Measurements from ENCODE around the gene TEX264.

The TEX264 gene

DNA sequence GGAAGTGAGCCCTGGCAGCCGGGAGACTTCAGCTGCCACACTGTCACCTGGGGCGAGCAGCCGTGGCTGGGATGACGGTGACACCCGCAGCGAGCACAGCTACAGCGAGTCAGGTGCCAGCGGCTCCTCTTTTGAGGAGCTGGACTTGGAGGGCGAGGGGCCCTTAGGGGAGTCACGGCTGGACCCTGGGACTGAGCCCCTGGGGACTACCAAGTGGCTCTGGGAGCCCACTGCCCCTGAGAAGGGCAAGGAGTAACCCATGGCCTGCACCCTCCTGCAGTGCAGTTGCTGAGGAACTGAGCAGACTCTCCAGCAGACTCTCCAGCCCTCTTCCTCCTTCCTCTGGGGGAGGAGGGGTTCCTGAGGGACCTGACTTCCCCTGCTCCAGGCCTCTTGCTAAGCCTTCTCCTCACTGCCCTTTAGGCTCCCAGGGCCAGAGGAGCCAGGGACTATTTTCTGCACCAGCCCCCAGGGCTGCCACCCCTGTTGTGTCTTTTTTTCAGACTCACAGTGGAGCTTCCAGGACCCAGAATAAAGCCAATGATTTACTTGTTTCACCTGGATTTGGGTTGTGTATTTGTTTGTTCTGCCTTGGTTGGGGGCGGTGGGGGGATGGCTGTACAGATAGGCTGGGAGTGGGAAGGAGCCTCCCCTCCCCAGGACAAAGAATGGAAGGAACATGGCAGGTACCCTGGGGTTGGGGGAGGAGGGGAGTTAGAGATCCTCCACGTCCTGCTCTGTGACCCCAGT is 32.9 kb downstream of the TEX264 start:
- no peak for TF ChIP-seq TEAD4 (IDR thresholded peaks at IDR 0.05)
- no peak for TF ChIP-seq YY1 (IDR thresholded peaks at IDR 0.05; ENCODE audit: low read depth)
- no peak for TF ChIP-seq NFIC (IDR thresholded peaks at IDR 0.05)
- no peak for TF ChIP-seq TCF12 (IDR thresholded peaks at IDR 0.05; ENCODE audit: low read depth)
- TF ChIP-seq ZBTB7A (IDR thresholded peaks at IDR 0.05; ENCODE audit: low read depth), result no peak
- TF ChIP-seq EGR1 (IDR thresholded peaks at IDR 0.05), result no peak
- TF ChIP-seq RAD21 (IDR thresholded peaks at IDR 0.05; ENCODE audit: low read depth), result no peak
- TF ChIP-seq CREB1 (IDR thresholded peaks at IDR 0.05; ENCODE audit: low read depth), result no peak
- no peak for TF ChIP-seq USF1 (IDR thresholded peaks at IDR 0.05)
- TF ChIP-seq EP300 (IDR thresholded peaks at IDR 0.05; ENCODE audit: borderline replicate concordance), result no peak
- no peak for TF ChIP-seq MAX (IDR thresholded peaks at IDR 0.05)
- TF ChIP-seq CEBPB (IDR thresholded peaks at IDR 0.05), result no peak
- no peak for TF ChIP-seq REST (IDR thresholded peaks at IDR 0.05; ENCODE audit: low read depth)
- TF ChIP-seq FOXM1 (IDR thresholded peaks at IDR 0.05; ENCODE audit: borderline replicate concordance, low read depth), result no peak

DNA sequence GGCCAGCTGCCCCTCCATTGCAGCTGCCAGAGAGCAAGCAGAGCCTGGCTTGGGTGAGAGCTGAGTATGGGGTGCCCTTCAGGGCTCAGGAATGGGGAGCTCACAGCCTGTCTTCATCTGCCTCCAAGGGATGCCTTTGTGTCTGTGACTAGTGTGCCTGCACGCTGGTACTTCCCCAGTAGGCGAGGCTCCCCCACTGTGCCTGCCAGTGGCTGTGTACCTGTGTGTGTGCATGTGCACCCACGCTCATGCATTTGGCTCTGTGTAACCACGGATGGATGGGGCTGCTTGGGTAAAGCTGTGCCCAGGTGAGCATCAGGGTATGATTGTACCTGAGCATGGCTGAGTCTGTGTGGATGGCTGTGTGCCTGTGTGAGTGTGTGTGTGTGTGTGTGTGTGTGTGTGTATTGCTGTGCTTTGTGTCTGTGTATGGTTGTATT is 33.5 kb downstream of the TEX264 start:
- TF ChIP-seq RAD21 (IDR thresholded peaks at IDR 0.05; ENCODE audit: low read depth), result no peak

GRCh38 chr3:51705276-51706020 is 34.4 kb downstream of the TEX264 start:
- TF ChIP-seq EP300 (IDR thresholded peaks at IDR 0.05; ENCODE audit: borderline replicate concordance) (no peak), CEBPB (IDR thresholded peaks at IDR 0.05) (no peak), USF1 (IDR thresholded peaks at IDR 0.05) (no peak), ZBTB7A (IDR thresholded peaks at IDR 0.05; ENCODE audit: low read depth) (no peak), RAD21 (IDR thresholded peaks at IDR 0.05; ENCODE audit: low read depth) (no peak), REST (IDR thresholded peaks at IDR 0.05; ENCODE audit: low read depth) (no peak), TAF1 (IDR thresholded peaks at IDR 0.05; ENCODE audit: low read depth) (no peak), TCF12 (IDR thresholded peaks at IDR 0.05; ENCODE audit: low read depth) (no peak), TEAD4 (IDR thresholded peaks at IDR 0.05) (no peak), EGR1 (IDR thresholded peaks at IDR 0.05) (no peak), MAX (IDR thresholded peaks at IDR 0.05) (no peak), YY1 (IDR thresholded peaks at IDR 0.05; ENCODE audit: low read depth) (no peak), FOXM1 (IDR thresholded peaks at IDR 0.05; ENCODE audit: borderline replicate concordance, low read depth) (no peak), NFIC (IDR thresholded peaks at IDR 0.05) (no peak), CREB1 (IDR thresholded peaks at IDR 0.05; ENCODE audit: low read depth) (no peak)

GRCh38 chr3:51706021-51706485 is 35.0 kb downstream of the TEX264 start:
- no peak for TF ChIP-seq CEBPB (IDR thresholded peaks at IDR 0.05)
- no peak for TF ChIP-seq EP300 (IDR thresholded peaks at IDR 0.05; ENCODE audit: borderline replicate concordance)
- TF ChIP-seq REST (IDR thresholded peaks at IDR 0.05; ENCODE audit: low read depth), result 0 out of 2 replicates have a peak, but pooled peaks have one; percentile 6
- TF ChIP-seq YY1 (IDR thresholded peaks at IDR 0.05; ENCODE audit: low read depth), result no peak
- no peak for TF ChIP-seq MAX (IDR thresholded peaks at IDR 0.05)
- no peak for TF ChIP-seq FOXM1 (IDR thresholded peaks at IDR 0.05; ENCODE audit: borderline replicate concordance, low read depth)
- TF ChIP-seq CREB1 (IDR thresholded peaks at IDR 0.05; ENCODE audit: low read depth), result no peak

Data from Ishikawa (cell line).